A673 (cell line): ENCODE results near the gene TNFSF12.

Source experiments
- CTCF ChIP-seq: fragments of 300-800, 200-600 bp; sonication (generic); conservative IDR thresholded peaks from 2 replicates; pipeline ENCODE4 v1.5.1; 2017; ENCODE audit warnings: low read depth, mild to moderate bottlenecking, antibody characterized with exemption, low read length, moderate library complexity, mixed read lengths
- EZH2 ChIP-seq: fragments of 200-600 bp; sonication (generic); IDR thresholded peaks from 2 replicates; pipeline ENCODE4 v1.6.1; 2017; ENCODE audit warnings: borderline replicate concordance, low read depth, mild to moderate bottlenecking, mixed read lengths, antibody characterized with exemption, low read length; ENCODE audit not compliant: poor library complexity, severe bottlenecking

- TF ChIP-seq CTCF, result no peak
- no peak for TF ChIP-seq EZH2
These were observed 46.5 kb upstream of the TNFSF12 start for GRCh38 chr17:7502171-7502847.
